Measurements from ENCODE around the gene TF. TPM values are rescaled to one million over a fixed set of nuclear protein-coding genes. Genes with fewer than 3 reads are reported as not detected.

TF gene
- total and polyA plus RNA-seq, 2 of the 8 experiments (the other 6 are each of a cell fraction or from before 2014, with no cell fraction given): 0.02 to 0.26 TPM

DNA sequence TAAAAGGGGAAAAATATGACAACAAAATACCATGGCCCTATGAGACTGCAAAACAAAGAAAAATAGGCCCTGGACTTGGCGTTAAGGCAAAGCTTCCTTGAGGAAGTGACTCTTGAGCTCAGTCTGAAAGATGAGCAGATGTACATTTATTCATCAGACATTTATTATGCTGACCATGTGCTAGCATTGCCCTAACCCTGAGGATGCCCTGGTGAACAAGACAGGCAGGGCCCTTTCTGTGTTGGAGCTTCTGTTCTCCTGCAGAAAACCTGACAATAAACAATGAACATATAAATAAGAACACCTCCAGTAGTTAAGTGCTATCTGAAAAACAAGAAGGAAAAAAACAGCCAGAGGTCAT, 12.4 kb downstream of the TF start:
- no peaks in the 10 kb centered on the region; a peak in 1 of 7 replicates for H3K27me3 ChIP-seq (replicated peaks in 1 of 4; ENCODE audit: control insufficient read depth in 3 of 4, extremely low read depth in 1 of 4, insufficient read depth in 3 of 4, low read length in 3 of 4)
- H3K36me3 ChIP-seq (ENCODE audit: control insufficient read depth in 2 of 4, insufficient read depth in 4 of 4, low read length in 3 of 4): no peaks in the 10 kb centered on the region
- no peak overlapping the region for H4K8ac ChIP-seq (ENCODE audit: extremely low read depth, insufficient read depth, low read length)
- no peak overlapping the region for H2AFZ ChIP-seq (ENCODE audit: low read length)
- H3K56ac ChIP-seq (replicated peaks; ENCODE audit: insufficient read length, low read depth, low read length): no peak overlapping the region
- no peak overlapping the region for H2BK15ac ChIP-seq (ENCODE audit: low read length)
- CTCF ChIA-PET (ENCODE audit: partially characterized antibody): no interaction called here
- H3K4me3 ChIP-seq (ENCODE audit: extremely low read depth in 1 of 4, insufficient read depth in 2 of 4, low read depth in 3 of 4, low read length in 4 of 4): no peak overlapping the region
- no peak overlapping the region for H4K91ac ChIP-seq (replicated peaks; ENCODE audit: insufficient read length, low read length)
- no peak overlapping the region for H3K18ac ChIP-seq (ENCODE audit: extremely low read depth, low read length)
- no peaks in the 10 kb centered on the region for H3K79me1 ChIP-seq (ENCODE audit: low read depth, low read length)
- H3K23ac ChIP-seq (ENCODE audit: insufficient read length): no peak overlapping the region
- H3K4ac ChIP-seq (replicated peaks; ENCODE audit: insufficient read length, low read depth, low read length): no peak overlapping the region
- TF ChIP-seq PHF8 (conservative IDR thresholded peaks at IDR 0.05; ENCODE audit: low read depth, low read length): no peak
- TF ChIP-seq SIX5 (IDR thresholded peaks at IDR 0.05; ENCODE audit: low read depth, low read length): no peak
- no peak for TF ChIP-seq CREB1 (IDR thresholded peaks at IDR 0.05)
- TF ChIP-seq GTF2F1 (IDR thresholded peaks at IDR 0.05; ENCODE audit: borderline replicate concordance, low read depth, low read length): no peak
- no peak for TF ChIP-seq ZNF274 (IDR thresholded peaks at IDR 0.05; ENCODE audit: borderline replicate concordance, extremely low read depth, low read length)
- TF ChIP-seq FOSL1 (IDR thresholded peaks at IDR 0.05; ENCODE audit: insufficient read depth, low read depth, low read length): no peak
- TF ChIP-seq TAF1 (IDR thresholded peaks at IDR 0.05; ENCODE audit: low read depth, low read length): no peak
- no peak for TF ChIP-seq JUND (IDR thresholded peaks at IDR 0.05; ENCODE audit: low read length)
- no peak for TF ChIP-seq TAF7 (optimal IDR thresholded peaks at IDR 0.05; ENCODE audit: borderline replicate concordance, low read depth, low read length)
- TF ChIP-seq HDAC2 (IDR thresholded peaks at IDR 0.05; ENCODE audit: borderline replicate concordance in 1 of 2, low read depth in 2 of 2, low read length in 2 of 2): no peak
- TF ChIP-seq CHD2 (IDR thresholded peaks at IDR 0.05; ENCODE audit: low read length): no peak
- no peak for TF ChIP-seq RAD21 (IDR thresholded peaks at IDR 0.05 in 1 of 2, conservative IDR thresholded peaks at IDR 0.05 in 1 of 2; ENCODE audit: low read depth in 2 of 2, low read length in 2 of 2)
- FAIRE-seq (no peak), DNase-seq (ENCODE audit: low read depth in 1 of 2, low spot score in 2 of 2) (no peak)
- H4K5ac ChIP-seq (ENCODE audit: insufficient read length, low read depth, low read length): no peak overlapping the region
- WGBS, 2 experiments (ENCODE audit: extremely low coverage in 1 of 2, insufficient coverage in 1 of 2, insufficient read length in 1 of 2, insufficient replicate concordance in 2 of 2, low coverage in 1 of 2, low lambda C conversion rate in 2 of 2, missing lambda C conversion rate in 1 of 2): 79% methylated on average over 1 of the region's 1 CpG; no CpG with 5 or more reads in 1 of the 2 experiments
- H3K4me2 ChIP-seq (ENCODE audit: insufficient read depth in 1 of 2, low read depth in 2 of 2, low read length in 2 of 2): 0 out of 4 replicates have a peak overlapping the region, but pooled peaks of 1 of the 2 experiments have one; percentile 32
- H3K27ac ChIP-seq (ENCODE audit: low read depth, low read length): no peak overlapping the region
- H4K20me1 ChIP-seq (replicated peaks in 1 of 2; ENCODE audit: control insufficient read depth in 1 of 2, insufficient read depth in 2 of 2, low read length in 2 of 2): no peaks in the 10 kb centered on the region
- no peak overlapping the region for H2BK12ac ChIP-seq (ENCODE audit: low read depth, low read length)
- no peaks in the 10 kb centered on the region for H3K79me2 ChIP-seq (ENCODE audit: control insufficient read depth in 1 of 2, insufficient read depth in 2 of 2, low read length in 2 of 2)
- H2BK20ac ChIP-seq (ENCODE audit: low read length): no peak overlapping the region
- H2BK5ac ChIP-seq (ENCODE audit: low read depth, low read length): no peak overlapping the region
- H2AK5ac ChIP-seq (ENCODE audit: low read depth, low read length): no peak overlapping the region
- no peak overlapping the region for H2BK120ac ChIP-seq (replicated peaks; ENCODE audit: low read depth, low read length)
- H3K4me1 ChIP-seq (replicated peaks in 1 of 4; ENCODE audit: control insufficient read depth in 3 of 4, insufficient read depth in 4 of 4, low read length in 3 of 4): peaks cover 0 to 8% (median under 1%) of the 10 kb centered on the region in 4 experiments; a peak in 2 of 7 replicates
- H3K9me3 ChIP-seq (ENCODE audit: insufficient read depth in 2 of 2, low read depth in 1 of 2, low read length in 1 of 2): no peaks in the 10 kb centered on the region
- H3K9ac ChIP-seq (replicated peaks in 1 of 4; ENCODE audit: extremely low read depth in 1 of 4, low read depth in 3 of 4, low read length in 3 of 4): no peak overlapping the region
- H3K14ac ChIP-seq (ENCODE audit: insufficient read length): no peak overlapping the region
- no peaks in the 10 kb centered on the region for H3K23me2 ChIP-seq (ENCODE audit: low read depth, low read length)
- POLR2A ChIA-PET (ENCODE audit: partially characterized antibody): no interaction called here
